ENCODE measurements around the gene MGAT5.

MGAT5 gene

GRCh38 chr2:134370655-134371445 lies 117.0 kb downstream of the MGAT5 start:
- DNase-seq = no peak

GRCh38 chr2:134372141-134372540 lies 118.3 kb downstream of the MGAT5 start:
- no peak for DNase-seq

GRCh38 chr2:134372611-134373131 lies 118.8 kb downstream of the MGAT5 start:
- no peak for DNase-seq

- DNase-seq = no peak
Observed at GRCh38 chr2:134375935-134376334, 122.1 kb downstream of the MGAT5 start.

DNA sequence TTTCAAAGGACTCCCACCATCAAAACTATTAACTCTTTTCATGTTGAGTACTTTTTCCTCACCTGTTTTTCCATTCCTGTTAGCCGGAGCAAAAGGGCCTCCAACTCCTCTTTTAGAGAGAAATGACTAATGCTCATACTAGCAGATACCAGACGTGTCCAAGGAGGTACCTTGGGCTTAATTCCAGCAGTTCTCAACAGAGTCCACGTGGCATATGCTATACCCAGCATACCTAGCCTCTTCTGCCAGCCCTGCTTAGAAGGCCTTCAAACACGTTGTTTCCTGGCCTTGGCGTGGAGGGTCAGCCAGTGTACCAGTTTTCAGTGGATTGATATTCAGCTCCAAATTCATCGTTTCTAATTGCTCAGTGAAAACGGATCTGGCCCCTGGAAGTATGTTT lies 123.9 kb downstream of the MGAT5 start:
- DNase-seq = no peak

- DNase-seq = no peak
Observed at GRCh38 chr2:134379293-134379692, 125.4 kb downstream of the MGAT5 start.

GRCh38 chr2:134379722-134380121 lies 125.8 kb downstream of the MGAT5 start:
- no peak for DNase-seq

GRCh38 chr2:134381141-134381540 lies 127.3 kb downstream of the MGAT5 start:
- no peak for DNase-seq

GRCh38 chr2:134384131-134384530 lies 130.3 kb downstream of the MGAT5 start:
- no peak for DNase-seq

GRCh38 chr2:134385195-134385594 lies 131.3 kb downstream of the MGAT5 start:
- no peak for DNase-seq

- DNase-seq = no peak
Observed at GRCh38 chr2:134386310-134386709, 132.4 kb downstream of the MGAT5 start.

GRCh38 chr2:134389381-134389780 lies 135.5 kb downstream of the MGAT5 start:
- no peak for DNase-seq

DNA sequence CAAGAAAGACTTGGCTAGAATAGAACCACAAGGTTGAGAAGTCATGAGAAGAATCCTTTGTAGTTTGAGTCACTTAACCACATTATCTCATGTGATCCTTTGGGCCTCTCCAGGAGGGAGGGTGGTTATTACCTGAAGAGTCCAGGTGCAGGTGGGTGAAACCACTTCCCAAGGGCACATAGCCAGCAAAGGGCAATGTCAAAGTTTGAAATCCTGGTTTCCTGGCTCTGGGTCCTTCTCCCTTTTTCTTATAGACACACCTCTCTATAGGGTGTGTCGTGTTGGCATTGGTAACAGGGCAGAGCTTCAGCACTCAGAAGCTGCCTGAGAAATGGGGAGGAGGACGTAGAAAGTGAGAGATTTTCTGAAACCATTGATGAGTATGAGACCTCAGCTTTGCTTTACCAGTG lies 137.9 kb downstream of the MGAT5 start:
- no peak for DNase-seq

GRCh38 chr2:134392442-134393074 lies 138.7 kb downstream of the MGAT5 start:
- DNase-seq = no peak

DNA sequence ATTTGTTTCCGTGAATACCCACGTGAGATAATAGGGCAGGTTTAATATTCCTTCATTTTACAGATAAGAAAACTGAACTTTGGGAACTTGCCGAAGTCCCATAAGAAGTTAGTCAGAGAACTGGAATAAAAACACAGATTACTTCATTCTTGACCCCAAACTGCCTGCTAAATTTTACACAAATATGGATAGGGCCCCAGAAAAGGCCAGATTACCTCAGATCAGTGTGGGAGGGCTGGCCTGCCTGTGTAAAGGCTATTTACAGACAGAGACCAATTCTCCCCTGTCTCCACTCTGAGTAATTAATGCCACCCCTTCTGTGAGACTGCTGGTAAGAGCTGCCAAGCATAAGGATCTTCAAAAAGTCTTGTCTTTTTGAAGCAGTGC lies 139.2 kb downstream of the MGAT5 start:
- no peak for DNase-seq

- no peak for DNase-seq
Observed at GRCh38 chr2:134395779-134396178, 141.9 kb downstream of the MGAT5 start.

DNA sequence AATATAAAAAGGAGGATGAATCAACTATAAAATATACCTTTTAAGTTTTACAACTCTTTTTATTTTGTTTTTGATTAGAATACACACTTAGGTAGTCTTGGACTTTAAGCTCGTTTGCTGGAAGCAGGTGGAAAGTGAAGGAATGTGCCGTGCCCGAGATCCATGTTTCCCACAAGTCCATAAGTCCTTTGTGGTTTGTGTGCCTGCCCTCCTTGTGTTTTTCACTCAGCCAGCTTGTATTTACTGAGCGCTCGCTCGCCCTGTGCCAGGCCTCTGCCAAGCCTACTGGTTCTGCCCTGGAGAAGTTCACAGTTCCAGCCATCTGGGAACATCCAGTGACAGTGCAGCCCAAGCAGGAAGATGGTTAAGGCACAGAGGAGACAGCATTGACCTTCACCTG lies 142.6 kb downstream of the MGAT5 start:
- DNase-seq = no peak

GRCh38 chr2:134397146-134397896 lies 143.4 kb downstream of the MGAT5 start:
- DNase-seq = no peak

DNA sequence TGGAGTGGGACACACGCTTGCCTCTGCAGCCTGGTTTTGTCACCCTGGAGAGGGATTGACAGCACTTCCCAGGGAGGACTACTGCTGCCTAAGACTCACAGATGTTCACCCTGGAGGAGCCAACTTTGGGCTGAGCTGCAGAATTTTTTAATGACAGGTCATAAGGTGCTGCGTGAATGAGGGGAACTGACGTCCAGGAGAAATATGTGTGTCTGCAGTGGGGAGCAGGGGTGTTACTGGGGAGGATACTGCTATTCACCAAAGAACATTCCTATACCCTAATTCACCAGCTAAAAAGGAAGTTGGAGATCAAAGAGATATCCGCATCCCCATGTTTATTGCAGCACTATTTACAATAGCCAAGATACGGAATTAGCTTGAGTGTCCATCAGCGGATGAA lies 144.4 kb downstream of the MGAT5 start:
- no peak for DNase-seq

- DNase-seq = no peak
Observed at GRCh38 chr2:134399096-134399495, 145.2 kb downstream of the MGAT5 start.

- no peak for DNase-seq
Observed at GRCh38 chr2:134401081-134401497, 147.2 kb downstream of the MGAT5 start.

- DNase-seq = no peak
Observed at GRCh38 chr2:134401789-134402188, 147.9 kb downstream of the MGAT5 start.

GRCh38 chr2:134402410-134402809 lies 148.5 kb downstream of the MGAT5 start:
- DNase-seq = no peak

DNA sequence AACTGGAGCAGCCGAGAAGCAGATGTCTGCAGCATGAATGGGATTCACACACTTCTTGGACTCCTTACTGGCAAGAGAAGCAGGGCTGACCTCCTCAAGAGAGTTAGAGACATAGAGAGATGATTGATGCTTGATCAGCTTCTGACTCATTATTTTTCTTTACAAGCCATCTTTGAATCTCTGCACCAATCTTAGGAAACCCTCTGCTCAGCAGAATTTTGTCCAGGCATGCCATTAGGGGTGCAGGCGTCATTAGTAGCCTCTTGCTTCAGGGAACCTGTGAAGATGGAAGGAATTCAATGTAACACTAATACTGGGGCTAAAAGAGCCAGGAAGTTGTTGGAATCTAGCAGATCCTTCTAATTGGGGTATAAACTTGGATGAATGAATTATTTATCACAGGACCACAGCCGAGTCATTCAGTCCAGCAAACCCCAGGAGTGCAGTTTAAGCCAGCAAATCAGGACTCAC lies 151.8 kb downstream of the MGAT5 start:
- DNase-seq = no peak

All from GDM1 (cell line).